Smooth muscle cell of the umbilical artery (primary cell): ENCODE results near the gene LCE1C. TPM values are rescaled to one million over a fixed set of nuclear protein-coding genes. Genes with fewer than 3 reads are reported as not detected.

Experiments used
- total RNA-seq: library from RNA; depleted of rRNA; stranded (reverse); fragments of >200 nt; gene quantifications from 2 replicates; pipeline ENCODE4 v1.2.3, GENCODE V29; 2014

LCE1C gene, protein sequence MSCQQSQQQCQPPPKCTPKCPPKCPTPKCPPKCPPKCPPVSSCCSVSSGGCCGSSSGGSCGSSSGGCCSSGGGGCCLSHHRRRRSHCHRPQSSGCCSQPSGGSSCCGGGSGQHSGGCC
- not detected in 2 replicates for total RNA-seq

DNA sequence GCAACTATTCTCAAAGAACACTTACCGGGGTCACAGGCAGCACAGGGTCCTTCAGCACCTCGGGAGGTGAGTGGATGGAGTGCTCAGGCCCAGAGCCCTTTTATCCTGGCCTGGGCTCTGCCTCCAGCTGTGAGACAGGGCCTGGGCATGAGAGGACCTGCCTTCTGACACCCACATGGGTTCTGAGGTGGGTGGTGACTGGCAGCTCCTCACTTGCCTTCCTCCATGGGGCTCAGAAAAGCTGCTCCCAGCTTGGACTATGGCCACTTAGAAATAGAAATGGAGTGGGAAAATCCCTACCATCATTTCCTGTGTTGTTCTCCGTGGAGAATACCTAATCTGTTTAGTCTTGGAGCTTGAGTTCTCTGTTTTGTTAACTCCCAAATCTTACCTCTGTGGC, at the start of gene LCE1C:
Gene LCE1C (minus strand): TSS at position 76 of the 400 bp plus-strand sequence. CDS start 1,173 bp downstream, outside the sequence.

DNA sequence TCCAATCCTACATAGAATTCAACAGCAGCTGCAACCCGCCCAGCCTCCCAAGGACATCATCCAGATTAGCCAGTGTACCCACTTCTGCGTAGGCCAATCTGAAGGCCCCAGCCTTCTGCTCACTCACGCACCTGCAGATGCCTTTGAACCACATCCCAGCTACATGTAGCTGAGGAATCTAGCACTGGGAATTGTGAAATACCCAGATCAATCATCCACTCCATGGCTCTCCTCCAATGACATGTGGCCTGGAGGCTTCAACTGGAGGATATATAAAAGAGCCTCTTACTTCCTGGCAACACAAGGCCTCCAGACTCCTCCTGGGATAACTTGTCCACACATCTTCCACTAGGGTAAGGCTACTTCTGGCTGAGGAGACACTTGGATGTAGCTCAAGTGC, 36.1 kb upstream of the LCE1C start, which contains the start of gene LCE6A:
Gene LCE6A (plus strand): TSS at position 301 of the 400 bp plus-strand sequence. CDS start 665 bp downstream, outside the sequence.

DNA sequence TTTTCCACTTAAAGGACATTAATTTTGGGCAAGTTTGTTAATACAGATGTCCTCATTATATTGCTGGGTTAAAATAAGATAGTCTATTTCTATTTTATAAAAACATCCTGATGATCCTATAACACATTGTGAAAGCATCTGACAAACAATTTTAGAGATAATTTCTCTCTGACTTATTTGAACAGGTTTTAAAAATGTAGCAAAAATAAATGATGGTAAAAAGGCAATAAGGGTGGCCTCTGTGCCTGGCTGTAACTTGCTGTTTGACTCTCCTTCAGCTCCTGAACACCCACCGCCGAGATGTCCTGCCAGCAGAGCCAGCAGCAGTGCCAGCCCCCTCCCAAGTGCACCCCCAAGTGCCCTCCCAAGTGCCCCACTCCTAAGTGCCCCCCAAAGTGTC, 20.7 kb upstream of the LCE1C start, which contains the start of gene LCE1A:
Gene LCE1A (plus strand): TSS at position 301 of the 400 bp plus-strand sequence. CDS start 0 bp downstream, at position 301.

DNA sequence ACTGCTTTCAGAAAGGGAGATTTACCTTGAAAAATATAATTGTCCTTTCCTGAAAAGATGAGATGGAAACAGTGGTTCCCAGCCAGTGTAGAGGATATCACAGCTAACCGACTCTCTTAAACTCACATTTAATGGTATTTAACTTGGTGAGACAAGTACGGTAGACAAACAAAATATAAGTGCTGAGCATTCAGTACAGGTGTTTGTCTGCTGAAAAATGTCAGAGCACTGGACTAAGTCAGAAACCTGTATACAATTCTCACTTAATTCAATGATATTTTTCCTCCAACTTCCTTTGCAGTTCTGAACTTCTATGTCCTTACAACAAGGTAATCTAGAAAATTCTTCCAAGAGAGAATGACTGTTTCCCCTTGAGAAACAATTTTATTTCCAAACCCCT, 5.2 kb upstream of the LCE1C start, which contains the start of gene LCE1B:
Gene LCE1B (plus strand): TSS at position 301 of the 400 bp plus-strand sequence. CDS start 476 bp downstream, outside the sequence.

DNA sequence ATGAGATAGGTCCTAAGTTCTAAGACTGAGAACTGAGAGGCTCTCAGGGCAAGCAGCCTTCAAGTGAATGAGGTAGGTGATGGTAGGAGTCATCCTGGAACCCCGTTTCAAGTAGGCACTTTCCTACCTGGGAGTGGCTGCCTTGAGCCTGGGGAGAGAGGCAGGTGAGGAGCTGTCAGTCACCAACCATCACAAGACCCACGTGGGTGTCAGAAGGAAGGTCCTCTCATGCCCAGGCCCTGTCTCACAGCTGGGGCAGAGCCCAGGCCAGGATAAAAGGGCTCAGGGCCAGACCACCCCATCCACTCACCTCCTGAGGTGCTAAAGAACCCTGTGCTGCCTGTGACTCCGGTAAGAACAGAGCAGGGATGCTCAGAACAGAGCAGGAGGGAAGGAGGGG, 10.0 kb downstream of the LCE1C start, which contains the start of gene LCE1D:
Gene LCE1D (plus strand): TSS at position 301 of the 400 bp plus-strand sequence. CDS start 1,074 bp downstream, outside the sequence.

DNA sequence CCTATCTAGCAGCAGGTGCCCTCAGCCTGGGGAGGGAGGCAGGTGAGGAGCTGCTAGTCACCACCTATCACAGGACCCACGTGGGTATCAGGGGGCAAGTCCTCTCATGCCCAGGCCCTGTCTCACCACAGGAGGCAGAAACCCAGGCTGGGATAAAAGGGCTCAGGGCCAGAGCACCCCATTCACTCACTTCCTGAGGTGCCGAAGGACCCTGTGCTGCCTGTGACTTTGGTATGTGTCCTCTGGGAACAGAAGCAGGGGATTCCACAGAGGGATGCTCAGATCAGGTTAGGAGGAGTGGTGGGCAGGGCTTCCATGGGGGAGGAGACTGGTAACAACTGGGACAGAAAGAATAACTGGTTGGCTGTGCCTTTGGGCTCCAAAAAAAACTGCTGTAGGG, 20.4 kb downstream of the LCE1C start, which contains the start of gene LCE1E:
Gene LCE1E (plus strand): TSS at position 181 of the 400 bp plus-strand sequence. CDS start 1,043 bp downstream, outside the sequence.

DNA sequence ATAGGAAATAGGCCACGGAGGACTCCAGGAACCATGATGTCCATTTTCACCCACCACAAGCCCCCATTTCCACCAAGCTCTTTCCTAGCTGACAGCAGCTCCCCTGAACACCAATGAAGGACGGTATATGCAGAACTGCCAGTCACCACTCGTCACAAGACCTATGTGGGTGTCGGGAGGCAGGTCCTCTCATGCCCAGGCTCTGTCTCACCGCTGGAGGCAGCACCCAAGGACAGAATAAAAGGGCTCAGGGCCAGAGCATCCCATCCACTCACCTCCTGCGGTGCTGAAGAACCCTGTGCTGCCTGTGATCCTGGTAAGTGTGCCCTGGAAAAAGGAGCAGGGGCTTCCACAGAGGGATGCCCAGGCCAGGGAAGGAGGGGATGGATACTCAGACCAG, 31.6 kb downstream of the LCE1C start, which contains the start of gene LCE1F:
Gene LCE1F (plus strand): TSS at position 266 of the 400 bp plus-strand sequence. CDS start 1,232 bp downstream, outside the sequence.

DNA sequence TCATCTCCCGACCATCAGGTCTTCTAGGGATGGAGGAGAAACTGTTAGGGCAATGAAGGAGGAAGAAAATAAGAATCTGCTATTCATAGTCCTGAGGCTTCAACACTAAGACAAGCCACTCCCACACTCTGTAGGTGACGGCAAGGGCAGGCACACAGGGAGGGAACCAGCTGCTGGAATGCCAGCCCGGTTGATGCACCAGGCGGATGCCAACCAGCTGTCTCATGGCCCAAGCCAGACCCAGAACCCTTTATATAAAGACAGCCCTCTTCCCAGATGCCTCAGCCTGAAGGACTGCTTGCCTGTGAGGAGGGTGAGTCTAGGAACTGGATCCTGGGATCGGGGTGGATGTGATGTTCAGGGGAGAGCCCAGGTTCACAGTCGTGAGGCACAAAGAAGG, 48.7 kb downstream of the LCE1C start, which contains the start of gene KPRP:
Gene KPRP (plus strand): TSS at position 279 of the 400 bp plus-strand sequence. CDS start 1,564 bp downstream, outside the sequence.

Other genes with a start within 250 kb of the LCE1C start
- gene LCE3E, start 239.9 kb downstream of the LCE1C start, total RNA-seq = not detected in 2 replicates
- not detected in 2 replicates for gene LCE3D, start 226.1 kb downstream of the LCE1C start, total RNA-seq
- not detected in 2 replicates for gene LCE3C, start 206.4 kb downstream of the LCE1C start, total RNA-seq
- gene LCE3B, start 192.8 kb downstream of the LCE1C start, total RNA-seq = not detected in 2 replicates
- gene LCE3A, start 183.5 kb downstream of the LCE1C start, total RNA-seq = not detected in 2 replicates
- gene LCE2D, start 143.3 kb downstream of the LCE1C start, total RNA-seq = not detected in 2 replicates
- not detected in 2 replicates for gene LCE2C, start 131.4 kb downstream of the LCE1C start, total RNA-seq
- not detected in 2 replicates for gene LCE2B, start 120.5 kb downstream of the LCE1C start, total RNA-seq
- gene LCE2A, start 108.3 kb downstream of the LCE1C start, total RNA-seq = not detected in 2 replicates
- not detected in 2 replicates for gene LCE4A, start 98.5 kb downstream of the LCE1C start, total RNA-seq
- gene KPRP, start 48.6 kb downstream of the LCE1C start, total RNA-seq = not detected in 2 replicates
- not detected in 2 replicates for gene LCE1F, start 31.5 kb downstream of the LCE1C start, total RNA-seq
- 0.42 TPM in 1 of 2 replicates, not detected in the other for gene LCE1E, start 20.4 kb downstream of the LCE1C start, total RNA-seq
- not detected in 2 replicates for gene LCE1D, start 9.9 kb downstream of the LCE1C start, total RNA-seq
- not detected in 2 replicates for gene LCE1B, start 5.3 kb upstream of the LCE1C start, total RNA-seq
- gene LCE1A, start 20.8 kb upstream of the LCE1C start, total RNA-seq = not detected in 2 replicates
- gene LCE6A, start 36.2 kb upstream of the LCE1C start, total RNA-seq = not detected in 2 replicates
- gene LCE7A, start 53.3 kb upstream of the LCE1C start, total RNA-seq = not detected in 2 replicates
- not detected in 2 replicates for gene SMCP, start 71.7 kb upstream of the LCE1C start, total RNA-seq
- 1.1 TPM in 1 of 2 replicates, not detected in the other for gene IVL, start 101.9 kb upstream of the LCE1C start, total RNA-seq
- gene SPRR5, start 140.6 kb upstream of the LCE1C start, total RNA-seq = not detected in 2 replicates
- gene SPRR4, start 164.0 kb upstream of the LCE1C start, total RNA-seq = not detected in 2 replicates
- gene SPRR1A, start 177.4 kb upstream of the LCE1C start, total RNA-seq = not detected in 2 replicates
- gene SPRR3, start 195.1 kb upstream of the LCE1C start, total RNA-seq = not detected in 2 replicates
- gene SPRR1B, start 224.6 kb upstream of the LCE1C start, total RNA-seq = not detected in 2 replicates
- not detected in 2 replicates for gene SPRR2D, start 234.5 kb upstream of the LCE1C start, total RNA-seq